VCaP (cell line): ENCODE measurements around the gene ESF1.
A peak's percentile ranks its signal among the peaks of the same experiment; 100 is the strongest.

Experiments
- H3K27ac ChIP-seq: fragments of 450-650 bp; 2 replicates; pipeline ENCODE4 v1.5.1; 2017
- CTCF ChIP-seq: fragments of 450-650 bp; conservative IDR thresholded peaks from 2 replicates; pipeline ENCODE4 v1.5.1; 2017; ENCODE audit warnings: mild to moderate bottlenecking, moderate library complexity

ESF1 gene

GRCh38 chr20:13786143-13786828 lies 1.6 kb upstream of the ESF1 start:
- H3K27ac ChIP-seq, result peak overlapping the region; percentile 90
- TF ChIP-seq CTCF, result no peak

- peak overlapping the region; percentile 90 for H3K27ac ChIP-seq
- no peak for TF ChIP-seq CTCF
Measured at GRCh38 chr20:13784271-13784892, 337 bp downstream of the ESF1 start.

- peak overlapping the region; percentile 90; the same call in 1 of the 2 replicates for H3K27ac ChIP-seq
- no peak for TF ChIP-seq CTCF
Measured at GRCh38 chr20:13783528-13783927, 1.2 kb downstream of the ESF1 start.

- no peak for TF ChIP-seq CTCF
- no peak overlapping the region for H3K27ac ChIP-seq
Measured at GRCh38 chr20:13778827-13779226, 5.9 kb downstream of the ESF1 start.

- TF ChIP-seq CTCF, result no peak
- H3K27ac ChIP-seq, result no peak overlapping the region
Measured at GRCh38 chr20:13777171-13777601, 7.5 kb downstream of the ESF1 start.

- no peak for TF ChIP-seq CTCF
- H3K27ac ChIP-seq, result no peak overlapping the region
Measured at GRCh38 chr20:13775867-13776266, 8.9 kb downstream of the ESF1 start.

GRCh38 chr20:13772529-13772928 lies 12.2 kb downstream of the ESF1 start:
- no peak for TF ChIP-seq CTCF
- no peak overlapping the region for H3K27ac ChIP-seq
